GM21367 (cell line): ENCODE measurements around the gene CLCN4.
A peak's percentile ranks its signal among the peaks of the same experiment; 100 is the strongest.

Source experiments
- ATAC-seq: cut with Tn5 transposase; IDR thresholded peaks from one replicate; pipeline ENCODE4 v1.9.1; 2021; ENCODE audit not compliant: unreplicated experiment

Gene CLCN4

GRCh38 chrX:10166248-10166716, 9.5 kb downstream of the CLCN4 start:
- no peak for ATAC-seq

- ATAC-seq, result no peak
Measured at GRCh38 chrX:10166731-10167151, 10.0 kb downstream of the CLCN4 start.

- ATAC-seq, result peak; percentile 74
Measured at GRCh38 chrX:10167573-10167972, 10.8 kb downstream of the CLCN4 start.

GRCh38 chrX:10168226-10168625, 11.5 kb downstream of the CLCN4 start:
- no peak for ATAC-seq

GRCh38 chrX:10169175-10169574, 12.4 kb downstream of the CLCN4 start:
- ATAC-seq, result no peak

GRCh38 chrX:10171249-10171648, 14.5 kb downstream of the CLCN4 start:
- no peak for ATAC-seq

GRCh38 chrX:10172877-10173276, 16.1 kb downstream of the CLCN4 start:
- ATAC-seq, result no peak

GRCh38 chrX:10173331-10173900, 16.6 kb downstream of the CLCN4 start:
- ATAC-seq, result no peak

GRCh38 chrX:10174051-10174450, 17.3 kb downstream of the CLCN4 start:
- ATAC-seq, result no peak

- no peak for ATAC-seq
Measured at GRCh38 chrX:10174810-10175209, 18.0 kb downstream of the CLCN4 start.

- ATAC-seq, result no peak
Measured at GRCh38 chrX:10175319-10175871, 18.6 kb downstream of the CLCN4 start.

GRCh38 chrX:10176121-10177003, 19.6 kb downstream of the CLCN4 start:
- no peak for ATAC-seq

- ATAC-seq, result no peak
Measured at GRCh38 chrX:10177004-10177396, 20.2 kb downstream of the CLCN4 start.

GRCh38 chrX:10177601-10178000, 20.8 kb downstream of the CLCN4 start:
- no peak for ATAC-seq

- no peak for ATAC-seq
Measured at GRCh38 chrX:10178866-10179463, 22.2 kb downstream of the CLCN4 start.

- ATAC-seq, result no peak
Measured at GRCh38 chrX:10183760-10184159, 27.0 kb downstream of the CLCN4 start.

GRCh38 chrX:10184411-10184810, 27.6 kb downstream of the CLCN4 start:
- no peak for ATAC-seq

GRCh38 chrX:10186355-10186754, 29.6 kb downstream of the CLCN4 start:
- no peak for ATAC-seq

- ATAC-seq, result no peak
Measured at GRCh38 chrX:10187421-10187820, 30.6 kb downstream of the CLCN4 start.

GRCh38 chrX:10189317-10190268, 32.8 kb downstream of the CLCN4 start:
- no peak for ATAC-seq

- no peak for ATAC-seq
Measured at GRCh38 chrX:10190367-10190766, 33.6 kb downstream of the CLCN4 start.
